H1 (cell line): Measurements from ENCODE around the gene MBD5. TPM values are rescaled to one million over a fixed set of nuclear protein-coding genes. Genes with fewer than 3 reads are reported as not detected.
A peak's percentile ranks its signal among the peaks of the same experiment; 100 is the strongest.

Experiments used
- CTCF ChIA-PET: fragments of 300-600 bp; sonication (Branson Sonifier 250); formaldehyde crosslinking; loops from one replicate; lab custom pipeline; 2021; ENCODE audit not compliant: partially characterized antibody; lab: Charles Lee
- POLR2A ChIA-PET: fragments of 300-600 bp; sonication (Branson Sonifier 250); formaldehyde crosslinking; loops from one replicate; lab custom pipeline; 2021; ENCODE audit warnings: inconsistent platforms; ENCODE audit not compliant: partially characterized antibody; lab: Charles Lee
- DNase-seq, 2 experiments: peaks; one replicate each; pipeline versions ENCODE4 v3.0.0 to v3.0.0-alpha.2; 2010 to 2022; ENCODE audit warnings: low spot score in 2 of 2, low read depth in 1 of 2, mixed read lengths in 1 of 2
- FAIRE-seq: peaks from 2 replicates; lab custom pipeline; 2011; peaks lifted over from hg19 to GRCh38; lab: Jason Lieb, UNC
- H2AFZ ChIP-seq: 2 replicates; pipeline ENCODE4 v1.8.1; 2012; ENCODE audit warnings: low read length, inconsistent platforms
- H2AK5ac ChIP-seq: 2 replicates; pipeline ENCODE4 v1.6.1; 2013; ENCODE audit warnings: low read depth, low read length
- H2BK120ac ChIP-seq: replicated peaks from 2 replicates; pipeline ENCODE3; 2013; ENCODE audit warnings: low read depth, low read length, inconsistent platforms
- H2BK12ac ChIP-seq: 2 replicates; pipeline ENCODE4 v1.6.1; 2013; ENCODE audit warnings: low read depth, low read length
- H2BK15ac ChIP-seq: 2 replicates; pipeline ENCODE4 v1.6.1; 2013; ENCODE audit warnings: low read length
- H2BK20ac ChIP-seq: 2 replicates; pipeline ENCODE4 v1.6.1; 2013; ENCODE audit warnings: low read length
- H2BK5ac ChIP-seq: 2 replicates; pipeline ENCODE4 v1.6.1; 2013; ENCODE audit warnings: low read depth, low read length
- H3K14ac ChIP-seq: 2 replicates; pipeline ENCODE4 v1.6.1; 2013; ENCODE audit warnings: inconsistent platforms; ENCODE audit not compliant: insufficient read length
- H3K18ac ChIP-seq: 2 replicates; pipeline ENCODE4 v1.6.1; 2013; ENCODE audit warnings: low read length; ENCODE audit errors: extremely low read depth
- H3K23ac ChIP-seq: 2 replicates; pipeline ENCODE4 v1.6.1; 2013; ENCODE audit warnings: inconsistent platforms; ENCODE audit not compliant: insufficient read length
- H3K23me2 ChIP-seq: 2 replicates; pipeline ENCODE4 v1.6.1; 2013; ENCODE audit warnings: low read depth, low read length
- H3K27ac ChIP-seq: 2 replicates; pipeline ENCODE4 v1.6.1; 2011; ENCODE audit warnings: low read depth, low read length, inconsistent platforms
- H3K27me3 ChIP-seq, 4 experiments: replicated peaks in 1 of 4; 1 replicate in 1 of 4; 2 replicates in 3 of 4; pipeline versions ENCODE4 v1.6.1 to v1.8.1; 2011 to 2013; ENCODE audit warnings: low read length in 3 of 4, mild to moderate bottlenecking in 3 of 4, inconsistent platforms in 2 of 4, mixed read lengths in 2 of 4, moderate library complexity in 1 of 4; ENCODE audit not compliant: control insufficient read depth in 3 of 4, insufficient read depth in 3 of 4; ENCODE audit errors: extremely low read depth in 1 of 4
- H3K36me3 ChIP-seq, 4 experiments: 2 replicates each; pipeline versions ENCODE4 v1.6.1 to v1.8.1; 2011 to 2013; ENCODE audit warnings: mild to moderate bottlenecking in 4 of 4, low read length in 3 of 4, moderate library complexity in 2 of 4, control low read depth in 1 of 4, inconsistent platforms in 1 of 4; ENCODE audit not compliant: insufficient read depth in 4 of 4, control insufficient read depth in 2 of 4
- H3K4ac ChIP-seq: replicated peaks from 2 replicates; pipeline ENCODE3; 2013; ENCODE audit warnings: low read length, low read depth, mixed read lengths, inconsistent platforms; ENCODE audit not compliant: insufficient read length
- H3K4me1 ChIP-seq, 4 experiments: replicated peaks in 1 of 4; 1 replicate in 1 of 4; 2 replicates in 3 of 4; pipeline versions ENCODE4 v1.6.1 to v1.8.1; 2011 to 2013; ENCODE audit warnings: low read length in 3 of 4, inconsistent platforms in 2 of 4, mixed read lengths in 1 of 4; ENCODE audit not compliant: insufficient read depth in 4 of 4, control insufficient read depth in 3 of 4
- H3K4me2 ChIP-seq, 2 experiments: 2 replicates each; pipeline versions ENCODE4 v1.6.1 to v1.8.1; 2011 to 2013; ENCODE audit warnings: low read depth in 2 of 2, low read length in 2 of 2, control low read depth in 1 of 2, inconsistent platforms in 1 of 2, mild to moderate bottlenecking in 1 of 2; ENCODE audit not compliant: insufficient read depth in 1 of 2
- H3K4me3 ChIP-seq, 4 experiments: fragments of 200-600, 300-600 bp in 1 of 4; sonication (generic), shearing (Covaris generic), sonication (Bioruptor Twin) in 1 of 4; 2 replicates each; pipeline versions ENCODE4 v1.5.1 to v1.8.1; 2011 to 2016; ENCODE audit warnings: low read length in 4 of 4, low read depth in 3 of 4, control low read depth in 2 of 4, inconsistent platforms in 2 of 4, mild to moderate bottlenecking in 2 of 4, mixed read lengths in 1 of 4, moderate library complexity in 1 of 4; ENCODE audit not compliant: insufficient read depth in 2 of 4; ENCODE audit errors: extremely low read depth in 1 of 4
- H3K56ac ChIP-seq: replicated peaks from 2 replicates; pipeline ENCODE3; 2013; ENCODE audit warnings: low read depth, mild to moderate bottlenecking, mixed read lengths, low read length, inconsistent platforms; ENCODE audit not compliant: insufficient read length
- H3K79me1 ChIP-seq: 2 replicates; pipeline ENCODE4 v1.6.1; 2013; ENCODE audit warnings: low read depth, low read length, control low read depth
- H3K79me2 ChIP-seq, 2 experiments: 2 replicates each; pipeline versions ENCODE4 v1.6.1 to v1.8.1; 2012 to 2013; ENCODE audit warnings: low read length in 2 of 2, mild to moderate bottlenecking in 2 of 2, inconsistent platforms in 1 of 2; ENCODE audit not compliant: insufficient read depth in 2 of 2, control insufficient read depth in 1 of 2
- H3K9ac ChIP-seq, 4 experiments: replicated peaks in 1 of 4; 1 replicate in 1 of 4; 2 replicates in 3 of 4; pipeline versions ENCODE4 v1.6.1 to v1.8.1; 2011 to 2013; ENCODE audit warnings: low read depth in 3 of 4, low read length in 3 of 4, control low read depth in 2 of 4, mild to moderate bottlenecking in 2 of 4, moderate library complexity in 2 of 4, inconsistent platforms in 1 of 4; ENCODE audit errors: extremely low read depth in 1 of 4
- H3K9me3 ChIP-seq, 2 experiments: 2 replicates each; pipeline versions ENCODE4 v1.6.1 to v1.8.1; 2012 to 2013; ENCODE audit warnings: mild to moderate bottlenecking in 2 of 2, moderate library complexity in 2 of 2, control low read depth in 1 of 2, inconsistent platforms in 1 of 2, low read depth in 1 of 2, low read length in 1 of 2, mixed read lengths in 1 of 2; ENCODE audit not compliant: insufficient read depth in 2 of 2
- H4K20me1 ChIP-seq, 2 experiments: replicated peaks in 1 of 2; 2 replicates each; pipeline versions ENCODE3 to v1.8.1; 2011 to 2013; ENCODE audit warnings: inconsistent platforms in 2 of 2, low read length in 2 of 2, mild to moderate bottlenecking in 1 of 2; ENCODE audit not compliant: insufficient read depth in 2 of 2, control insufficient read depth in 1 of 2
- H4K5ac ChIP-seq: 2 replicates; pipeline ENCODE4 v1.6.1; 2013; ENCODE audit warnings: low read length, low read depth, mixed read lengths, inconsistent platforms; ENCODE audit not compliant: insufficient read length
- H4K8ac ChIP-seq: 2 replicates; pipeline ENCODE4 v1.8.0; 2013; ENCODE audit warnings: mild to moderate bottlenecking, moderate library complexity, low read length, inconsistent platforms; ENCODE audit not compliant: insufficient read depth; ENCODE audit errors: extremely low read depth
- H4K91ac ChIP-seq: replicated peaks from 2 replicates; pipeline ENCODE3; 2013; ENCODE audit warnings: low read length, mixed read lengths, inconsistent platforms; ENCODE audit not compliant: insufficient read length
- BCL11A ChIP-seq, 2 experiments: IDR thresholded peaks; one replicate each; pipeline ENCODE4 v1.6.1; 2011; ENCODE audit warnings: low read depth in 2 of 2, low read length in 2 of 2, mild to moderate bottlenecking in 2 of 2
- CEBPB ChIP-seq: IDR thresholded peaks from 2 replicates; pipeline ENCODE4 v1.6.1; 2012; ENCODE audit warnings: low read depth, low read length
- CHD1 ChIP-seq: IDR thresholded peaks from 2 replicates; pipeline ENCODE4 v1.6.1; 2012; ENCODE audit warnings: low read depth, low read length, improper control_type of control experiment
- EP300 ChIP-seq, 2 experiments: IDR thresholded peaks; 1 replicate in 1 of 2; 2 replicates in 1 of 2; pipeline ENCODE4 v1.6.1; 2011 to 2012; ENCODE audit warnings: low read depth in 2 of 2, low read length in 2 of 2, mild to moderate bottlenecking in 2 of 2, borderline replicate concordance in 1 of 2, inconsistent platforms in 1 of 2, moderate library complexity in 1 of 2
- FOSL1 ChIP-seq: IDR thresholded peaks from 2 replicates; pipeline ENCODE4 v1.6.1; 2011; ENCODE audit warnings: mild to moderate bottlenecking, low read depth, low read length, moderate library complexity; ENCODE audit not compliant: insufficient read depth
- NRF1 ChIP-seq: IDR thresholded peaks from 2 replicates; pipeline ENCODE4 v1.6.1; 2011; ENCODE audit warnings: mild to moderate bottlenecking, low read depth, low read length, improper control_type of control experiment
- TAF1 ChIP-seq: IDR thresholded peaks from 2 replicates; pipeline ENCODE4 v1.6.1; 2011; ENCODE audit warnings: mild to moderate bottlenecking, low read depth, low read length
- TEAD4 ChIP-seq: IDR thresholded peaks from 2 replicates; pipeline ENCODE4 v1.6.1; 2012; ENCODE audit warnings: low read depth, low read length, inconsistent platforms, mixed read lengths
- WGBS, 2 experiments: shearing (Covaris generic) in 1 of 2; methylation state at CpG; one replicate each; pipeline versions ENCODE4 v1.1.6 to v1.1.7; 2013 to 2015; ENCODE audit warnings: low lambda C conversion rate in 2 of 2, mixed read lengths in 2 of 2, inconsistent platforms in 1 of 2, low coverage in 1 of 2, missing lambda C conversion rate in 1 of 2; ENCODE audit not compliant: insufficient replicate concordance in 2 of 2, insufficient coverage in 1 of 2, insufficient read length in 1 of 2; ENCODE audit errors: extremely low coverage in 1 of 2, missing lambda C conversion rate in 1 of 2; 5-methylcytosine and 5-hydroxymethylcytosine counted together
- polyA plus RNA-seq, 7 experiments: library from polyadenylated mRNA; depleted of rRNA in 3 of 7; stranded (reverse) in 5 of 7; unstranded in 2 of 7; fragments of >200 nt in 5 of 7; fragments of 200-250 nt in 2 of 7; gene quantifications; 1 replicate in 5 of 7; 2 replicates in 1 of 7; 4 replicates in 1 of 7; pipeline versions ENCODE4 v1.2.1 to v1.2.3, GENCODE V29; 2011 to 2013; ENCODE audit warnings: missing spikeins in 2 of 7, mixed read lengths in 2 of 7
- total RNA-seq: library from RNA; stranded (reverse); fragmentation: NEBNext Ultra II Directional; extraction: Animal tissue kit (Norgen Biotek cat#: 25700); gene quantifications from 2 replicates; pipeline ENCODE4 v1.2.1, GENCODE V29; 2021

MBD5 gene
- total and polyA plus RNA-seq, 2 of the 8 experiments (the other 6 are each of a cell fraction or from before 2014, with no cell fraction given): 9.7 to 29.4 TPM

- Histone ChIP-seq H4K20me1 (no peaks in the 10 kb centered on the region), H3K9me3 (no peaks in the 10 kb centered on the region; a peak in 1 of 4 replicates), H3K79me1 (no peaks in the 10 kb centered on the region), H3K4ac (no peak overlapping the region), H3K4me1 (no peaks in the 10 kb centered on the region), H3K27ac (no peak overlapping the region), H3K4me3 (no peak overlapping the region), H3K79me2 (no peaks in the 10 kb centered on the region), H2AFZ (no peak overlapping the region), H3K14ac (no peak overlapping the region), H3K18ac (no peak overlapping the region), H3K27me3 (no peaks in the 10 kb centered on the region), H2BK120ac (no peak overlapping the region), H4K5ac (no peak overlapping the region), H3K23me2 (no peaks in the 10 kb centered on the region), H2BK5ac (no peak overlapping the region), H3K56ac (no peak overlapping the region), H2AK5ac (no peak overlapping the region), H3K36me3 (no peaks in the 10 kb centered on the region), H3K4me2 (no peak overlapping the region), H4K91ac (no peak overlapping the region), H3K23ac (no peak overlapping the region), H2BK12ac (no peak overlapping the region), H3K9ac (no peak overlapping the region), H2BK20ac (no peak overlapping the region), H2BK15ac (no peak overlapping the region), H4K8ac (no peak overlapping the region)
- TF ChIP-seq FOSL1: no peak
- no peak for TF ChIP-seq CHD1
- no peak for TF ChIP-seq BCL11A (IDR thresholded peaks at IDR 0.05; ENCODE audit: low read depth in 2 of 2, low read length in 2 of 2)
- no peak for TF ChIP-seq CEBPB
- TF ChIP-seq NRF1: no peak
- TF ChIP-seq EP300 (IDR thresholded peaks at IDR 0.05; ENCODE audit: borderline replicate concordance in 1 of 2, low read depth in 2 of 2, low read length in 2 of 2): no peak
- TF ChIP-seq TAF1: no peak
- TF ChIP-seq TEAD4: peak; percentile 63; the same call in 1 of the 2 replicates
- ChIA-PET CTCF (no interaction called here), POLR2A (no interaction called here)
- 83% methylated on average over 3 of the region's 3 CpGs; no CpG with 5 or more reads in 1 of the 2 experiments for WGBS, 2 experiments
- DNase-seq (no peak), FAIRE-seq (peak; percentile 19)
Observed at GRCh38 chr2:148375214-148375613, 354.3 kb downstream of the MBD5 start.
